GM19099 (cell line): Measurements from ENCODE around the gene UCN2.

Experiments
- POLR2A ChIP-seq: IDR thresholded peaks from 3 replicates; pipeline ENCODE4 v1.6.1; 2011; ENCODE audit warnings: low read depth; ENCODE audit not compliant: insufficient read length; ENCODE audit errors: extremely low read depth

UCN2 gene

GRCh38 chr3:48595075-48595525 is 31.5 kb upstream of the UCN2 start, which contains the start of gene COL7A1:
Gene COL7A1 (minus strand): TSS chr3:48595329. CDS start chr3:48595159, 170 bp downstream.
- TF ChIP-seq POLR2A = no peak

DNA sequence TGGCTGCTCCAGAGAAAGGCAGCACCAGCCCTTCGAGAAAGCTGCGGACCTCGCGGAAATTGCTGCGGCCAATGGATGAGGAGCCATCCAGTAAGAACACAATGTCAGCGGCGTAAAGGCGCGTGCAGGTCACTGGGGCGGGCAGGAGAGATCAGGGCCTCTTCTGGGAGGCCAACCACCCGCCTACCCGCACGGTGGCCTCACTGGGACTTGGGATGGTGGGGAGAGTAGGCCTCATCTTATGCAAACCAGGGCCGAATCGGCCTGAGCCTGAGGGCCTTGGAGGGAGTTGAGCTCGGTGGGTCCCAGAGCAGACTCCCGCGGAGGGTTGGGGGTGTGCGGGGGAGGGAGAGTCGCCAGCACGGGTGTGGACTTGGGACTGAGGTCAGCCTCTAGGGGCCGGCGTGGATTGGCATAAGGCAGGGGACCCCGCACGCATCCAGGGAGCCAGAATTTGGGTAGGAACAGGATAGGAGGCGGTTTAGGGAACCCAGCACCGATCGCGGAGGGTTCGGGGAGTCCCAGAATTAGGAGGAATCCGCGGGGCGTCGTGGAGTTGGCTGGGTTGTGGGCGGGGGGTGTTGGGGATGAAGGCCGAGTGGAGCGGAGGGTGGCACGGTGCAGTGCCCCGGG is 31.0 kb upstream of the UCN2 start:
- TF ChIP-seq POLR2A = no peak

DNA sequence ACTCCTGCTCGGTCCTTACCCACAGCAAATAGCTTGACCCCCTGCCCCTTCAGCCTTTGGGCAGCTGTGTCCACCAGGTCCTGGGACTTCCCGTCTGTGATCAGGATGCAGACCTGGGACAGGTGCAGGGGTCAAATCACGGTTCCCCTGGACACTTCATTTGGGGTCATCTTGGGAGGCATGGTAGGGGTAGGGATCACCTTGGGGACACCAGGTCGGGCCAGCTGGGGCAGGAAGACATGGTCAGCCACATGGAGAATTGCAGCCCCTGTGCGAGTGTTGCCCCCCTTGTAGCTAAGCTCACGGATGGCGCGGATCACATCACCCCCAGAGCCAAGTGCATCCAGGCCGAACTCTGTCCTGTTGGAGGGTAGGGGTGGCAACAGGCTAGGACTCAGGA is 29.8 kb upstream of the UCN2 start:
- no peak for TF ChIP-seq POLR2A

DNA sequence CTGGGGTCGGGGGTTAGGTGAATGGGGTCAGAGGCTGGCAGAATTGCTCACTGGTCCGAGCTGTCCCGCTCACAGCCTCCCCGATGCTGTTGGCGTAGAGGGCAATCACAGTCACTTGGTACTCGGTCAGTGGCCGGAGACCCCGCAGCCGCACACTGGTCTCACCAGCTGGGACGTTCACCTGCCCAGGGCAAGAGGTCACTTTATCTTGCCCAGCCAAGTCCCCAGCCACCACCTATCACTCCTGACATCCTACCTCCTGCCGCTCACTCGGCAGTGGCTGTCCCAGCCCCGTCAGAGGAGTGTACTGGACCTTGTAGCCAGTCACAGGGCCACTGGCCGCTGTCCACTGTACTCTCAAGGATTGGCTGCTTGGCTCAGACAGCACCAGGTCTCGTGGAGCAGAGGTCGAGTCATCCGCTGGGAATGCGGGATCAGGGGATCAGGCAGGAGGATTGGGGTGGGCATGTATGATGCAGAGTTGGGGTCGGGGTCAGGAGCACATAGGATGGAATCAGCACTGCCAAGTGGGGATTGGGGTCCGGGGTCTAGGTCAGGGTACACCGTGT is 29.0 kb upstream of the UCN2 start:
- TF ChIP-seq POLR2A = no peak

DNA sequence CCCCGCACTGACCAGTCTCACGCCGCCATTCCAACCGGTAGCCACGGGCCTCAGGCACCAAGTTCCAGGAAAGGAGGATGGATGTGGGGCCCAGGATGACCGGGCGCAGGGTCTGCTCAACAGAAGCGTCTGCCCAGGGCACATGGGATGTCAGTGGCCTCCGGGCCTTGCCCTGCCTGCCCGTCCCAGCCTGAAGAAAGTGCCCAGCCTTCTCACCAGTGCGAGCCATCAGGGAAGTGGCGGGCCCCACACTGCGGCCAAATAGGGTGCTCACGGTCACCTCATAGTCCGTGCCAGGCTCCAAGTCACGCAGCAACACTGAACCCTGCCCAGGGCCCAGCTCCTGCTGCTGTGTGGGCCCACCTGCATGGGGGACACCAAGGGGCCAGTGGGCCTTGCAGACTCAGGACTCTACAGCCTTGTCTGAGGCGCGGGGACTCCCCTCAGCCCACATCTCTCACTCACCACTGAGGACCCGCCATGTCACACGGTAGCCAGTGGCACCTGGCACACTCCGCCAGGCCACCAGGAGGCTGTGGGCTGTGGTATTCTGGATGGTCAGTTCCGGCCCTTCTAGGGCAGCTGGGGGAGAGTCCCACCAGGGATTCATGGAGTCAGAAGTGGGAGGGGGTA is 28.4 kb upstream of the UCN2 start:
- TF ChIP-seq POLR2A = no peak

DNA sequence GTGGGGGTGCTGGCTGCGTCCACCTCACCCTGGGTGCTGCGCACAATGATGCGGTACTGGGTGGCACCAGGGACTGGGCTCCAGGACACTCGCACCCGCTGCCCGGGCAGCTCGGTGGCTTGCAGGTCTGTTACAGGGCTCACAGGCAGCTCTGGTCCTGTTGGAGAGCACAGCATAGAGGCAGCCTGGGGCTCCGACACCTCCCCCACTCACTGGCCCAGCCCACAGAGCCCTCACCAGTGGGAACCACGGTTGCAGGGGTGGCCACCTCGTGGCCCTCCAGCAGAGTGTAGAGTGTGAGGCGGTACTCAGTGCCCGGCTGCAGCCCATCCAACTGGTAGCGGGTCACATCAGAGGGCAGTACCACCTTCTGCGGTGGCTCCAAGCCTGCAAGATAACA is 27.9 kb upstream of the UCN2 start:
- TF ChIP-seq POLR2A = no peak

- TF ChIP-seq POLR2A = no peak
Measured at GRCh38 chr3:48588230-48588629, 24.6 kb upstream of the UCN2 start.

- TF ChIP-seq POLR2A = no peak
Measured at GRCh38 chr3:48587686-48588085, 24.1 kb upstream of the UCN2 start.

DNA sequence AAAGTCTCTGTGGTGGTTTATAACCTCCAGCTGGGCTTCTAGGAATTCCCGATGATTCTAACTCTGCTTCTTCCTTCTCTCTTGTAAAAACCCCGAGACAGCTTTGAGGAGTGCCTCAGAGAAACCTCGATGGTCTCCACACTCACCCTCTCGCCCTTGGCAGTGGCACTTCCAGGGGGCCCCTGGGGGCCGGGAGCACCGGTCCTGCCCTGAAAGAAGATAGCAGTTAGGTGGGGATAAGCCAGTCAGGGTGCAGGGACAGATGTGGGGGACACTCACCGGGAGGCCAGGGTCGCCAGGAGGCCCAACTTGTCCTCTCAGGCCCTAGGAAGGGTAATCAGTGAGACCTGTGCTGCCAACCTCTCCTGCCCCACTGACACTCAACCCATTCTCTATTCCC is 21.8 kb upstream of the UCN2 start:
- no peak for TF ChIP-seq POLR2A

DNA sequence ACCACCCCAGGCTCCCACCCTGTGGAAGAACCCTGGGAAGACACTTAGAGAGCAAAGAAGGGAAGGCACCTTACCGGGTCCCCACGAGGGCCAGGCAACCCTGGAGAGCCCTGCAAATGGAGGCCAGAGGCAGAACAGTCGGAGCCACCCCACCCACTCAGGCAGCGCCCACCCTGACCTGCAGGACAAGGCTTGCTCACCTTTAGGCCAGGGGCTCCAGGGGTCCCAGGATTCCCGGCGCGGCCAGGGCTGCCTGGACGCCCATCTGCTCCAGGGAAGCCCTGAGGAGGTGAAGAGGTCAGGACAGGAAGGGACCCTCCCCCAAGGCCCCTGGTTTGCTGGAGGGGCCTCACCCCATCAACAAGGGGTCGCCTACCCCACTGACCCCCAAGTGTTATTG is 21.3 kb upstream of the UCN2 start:
- TF ChIP-seq POLR2A = no peak

DNA sequence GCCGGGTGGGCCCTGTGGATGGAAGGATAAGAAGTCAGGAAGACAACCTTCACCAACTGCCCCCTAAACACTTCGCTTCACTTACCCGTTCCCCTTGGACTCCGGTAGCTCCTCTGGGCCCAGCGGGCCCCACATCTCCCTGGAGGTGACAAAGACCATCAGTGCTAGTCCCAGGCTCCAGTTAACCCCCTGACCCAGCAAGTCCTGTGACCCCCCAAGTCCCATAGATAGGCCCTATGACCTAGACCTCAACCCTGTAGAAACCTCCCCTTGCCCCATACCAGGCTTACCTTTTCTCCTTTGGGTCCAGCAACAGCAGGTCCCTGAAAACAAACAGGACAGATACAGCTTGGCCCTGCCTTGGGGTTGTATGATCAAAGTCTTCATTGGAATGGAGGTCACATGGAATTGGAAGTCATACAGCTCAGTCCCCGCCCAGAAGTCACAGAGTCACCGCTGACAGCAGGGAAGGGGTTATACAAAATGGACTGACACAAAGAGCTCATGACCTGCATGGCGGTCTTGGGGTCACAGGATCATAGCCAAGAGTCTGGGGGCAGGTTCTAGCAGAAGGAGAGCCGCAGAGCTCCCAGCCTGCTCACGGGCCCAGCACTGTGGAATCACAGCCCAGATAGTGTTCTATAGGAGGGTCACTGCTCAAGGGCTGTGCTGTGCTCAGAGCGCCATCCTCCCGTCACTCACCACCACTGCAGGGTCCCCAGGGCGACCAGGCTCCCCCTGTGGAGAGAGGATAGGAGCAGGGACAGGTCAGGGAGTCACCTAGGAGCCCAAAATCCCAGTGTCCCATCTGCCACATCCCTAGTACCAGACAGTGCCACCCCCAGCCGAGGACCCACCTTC is 18.3 kb upstream of the UCN2 start:
- no peak for TF ChIP-seq POLR2A

- TF ChIP-seq POLR2A = no peak
Measured at GRCh38 chr3:48576647-48577046, 13.1 kb upstream of the UCN2 start.

DNA sequence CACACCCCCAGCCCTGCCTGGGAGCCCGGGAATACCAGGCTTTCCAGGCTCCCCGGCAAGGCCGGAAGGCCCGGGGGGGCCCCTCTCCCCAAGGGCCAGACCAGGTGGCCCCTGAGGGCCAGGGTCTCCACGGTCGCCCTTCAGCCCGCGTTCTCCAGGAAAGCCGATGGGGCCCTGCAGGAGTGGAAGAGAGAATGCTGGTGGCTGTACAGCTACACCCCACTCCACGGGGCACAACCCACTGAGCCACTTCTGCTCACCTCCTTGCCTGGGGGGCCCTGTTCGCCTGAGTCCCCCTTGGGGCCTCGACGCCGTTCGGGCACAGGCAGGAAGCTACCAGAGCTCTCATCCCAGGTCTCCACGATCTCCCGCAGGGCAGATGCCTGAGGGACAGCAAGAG is 11.8 kb upstream of the UCN2 start:
- no peak for TF ChIP-seq POLR2A

GRCh38 chr3:48573973-48574585 is 10.5 kb upstream of the UCN2 start:
- TF ChIP-seq POLR2A = no peak

DNA sequence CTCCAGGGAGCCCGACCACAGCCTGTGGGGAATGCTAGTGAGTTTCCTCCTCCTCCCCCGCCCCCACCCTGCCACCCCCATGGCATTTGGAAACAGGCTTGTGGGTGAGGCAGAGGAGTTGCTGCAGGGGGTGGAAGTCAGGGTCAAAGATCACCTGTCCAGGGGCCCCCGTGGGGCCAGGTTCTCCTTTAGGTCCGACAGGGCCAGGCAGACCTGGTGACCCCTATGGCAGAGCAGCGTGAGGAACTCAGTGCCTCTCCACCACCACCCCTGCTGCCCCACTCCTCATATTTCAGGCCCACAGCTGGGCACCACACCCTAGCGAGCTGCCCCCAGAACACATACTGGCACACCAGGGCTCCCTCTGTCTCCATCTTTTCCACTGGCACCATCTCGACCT is 8.9 kb upstream of the UCN2 start:
- TF ChIP-seq POLR2A = no peak
